Measurements from ENCODE around the gene TMC7.
A peak's percentile ranks its signal among the peaks of the same experiment; 100 is the strongest.

TMC7 gene

DNA sequence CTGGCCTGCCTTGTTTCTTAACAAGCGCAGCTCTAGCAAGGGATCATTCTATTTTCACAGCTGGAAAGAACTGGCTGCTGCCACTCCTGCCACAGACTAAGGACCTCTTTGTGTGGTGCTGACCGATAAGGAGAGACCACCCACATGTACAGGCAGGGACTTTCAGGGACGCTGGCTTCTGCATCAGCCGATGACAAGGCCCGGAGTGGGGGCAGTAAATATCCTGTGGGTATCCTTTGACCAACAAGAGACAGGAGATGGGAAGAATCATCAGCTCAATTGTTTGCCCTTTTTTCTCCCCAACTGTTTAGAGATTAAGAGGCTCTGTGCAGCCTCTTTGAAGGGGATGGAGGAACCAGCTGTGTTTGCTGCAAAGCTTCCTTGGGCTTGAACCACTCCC is 120.9 kb downstream of the TMC7 start (continued):
- TF ChIP-seq, protein P1, sequence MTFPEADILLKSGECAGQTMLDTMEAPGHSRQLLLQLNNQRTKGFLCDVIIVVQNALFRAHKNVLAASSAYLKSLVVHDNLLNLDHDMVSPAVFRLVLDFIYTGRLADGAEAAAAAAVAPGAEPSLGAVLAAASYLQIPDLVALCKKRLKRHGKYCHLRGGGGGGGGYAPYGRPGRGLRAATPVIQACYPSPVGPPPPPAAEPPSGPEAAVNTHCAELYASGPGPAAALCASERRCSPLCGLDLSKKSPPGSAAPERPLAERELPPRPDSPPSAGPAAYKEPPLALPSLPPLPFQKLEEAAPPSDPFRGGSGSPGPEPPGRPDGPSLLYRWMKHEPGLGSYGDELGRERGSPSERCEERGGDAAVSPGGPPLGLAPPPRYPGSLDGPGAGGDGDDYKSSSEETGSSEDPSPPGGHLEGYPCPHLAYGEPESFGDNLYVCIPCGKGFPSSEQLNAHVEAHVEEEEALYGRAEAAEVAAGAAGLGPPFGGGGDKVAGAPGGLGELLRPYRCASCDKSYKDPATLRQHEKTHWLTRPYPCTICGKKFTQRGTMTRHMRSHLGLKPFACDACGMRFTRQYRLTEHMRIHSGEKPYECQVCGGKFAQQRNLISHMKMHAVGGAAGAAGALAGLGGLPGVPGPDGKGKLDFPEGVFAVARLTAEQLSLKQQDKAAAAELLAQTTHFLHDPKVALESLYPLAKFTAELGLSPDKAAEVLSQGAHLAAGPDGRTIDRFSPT (tag by site-specific recombination; IDR thresholded peaks at IDR 0.05) = no peak
- TF ChIP-seq, protein P2, sequence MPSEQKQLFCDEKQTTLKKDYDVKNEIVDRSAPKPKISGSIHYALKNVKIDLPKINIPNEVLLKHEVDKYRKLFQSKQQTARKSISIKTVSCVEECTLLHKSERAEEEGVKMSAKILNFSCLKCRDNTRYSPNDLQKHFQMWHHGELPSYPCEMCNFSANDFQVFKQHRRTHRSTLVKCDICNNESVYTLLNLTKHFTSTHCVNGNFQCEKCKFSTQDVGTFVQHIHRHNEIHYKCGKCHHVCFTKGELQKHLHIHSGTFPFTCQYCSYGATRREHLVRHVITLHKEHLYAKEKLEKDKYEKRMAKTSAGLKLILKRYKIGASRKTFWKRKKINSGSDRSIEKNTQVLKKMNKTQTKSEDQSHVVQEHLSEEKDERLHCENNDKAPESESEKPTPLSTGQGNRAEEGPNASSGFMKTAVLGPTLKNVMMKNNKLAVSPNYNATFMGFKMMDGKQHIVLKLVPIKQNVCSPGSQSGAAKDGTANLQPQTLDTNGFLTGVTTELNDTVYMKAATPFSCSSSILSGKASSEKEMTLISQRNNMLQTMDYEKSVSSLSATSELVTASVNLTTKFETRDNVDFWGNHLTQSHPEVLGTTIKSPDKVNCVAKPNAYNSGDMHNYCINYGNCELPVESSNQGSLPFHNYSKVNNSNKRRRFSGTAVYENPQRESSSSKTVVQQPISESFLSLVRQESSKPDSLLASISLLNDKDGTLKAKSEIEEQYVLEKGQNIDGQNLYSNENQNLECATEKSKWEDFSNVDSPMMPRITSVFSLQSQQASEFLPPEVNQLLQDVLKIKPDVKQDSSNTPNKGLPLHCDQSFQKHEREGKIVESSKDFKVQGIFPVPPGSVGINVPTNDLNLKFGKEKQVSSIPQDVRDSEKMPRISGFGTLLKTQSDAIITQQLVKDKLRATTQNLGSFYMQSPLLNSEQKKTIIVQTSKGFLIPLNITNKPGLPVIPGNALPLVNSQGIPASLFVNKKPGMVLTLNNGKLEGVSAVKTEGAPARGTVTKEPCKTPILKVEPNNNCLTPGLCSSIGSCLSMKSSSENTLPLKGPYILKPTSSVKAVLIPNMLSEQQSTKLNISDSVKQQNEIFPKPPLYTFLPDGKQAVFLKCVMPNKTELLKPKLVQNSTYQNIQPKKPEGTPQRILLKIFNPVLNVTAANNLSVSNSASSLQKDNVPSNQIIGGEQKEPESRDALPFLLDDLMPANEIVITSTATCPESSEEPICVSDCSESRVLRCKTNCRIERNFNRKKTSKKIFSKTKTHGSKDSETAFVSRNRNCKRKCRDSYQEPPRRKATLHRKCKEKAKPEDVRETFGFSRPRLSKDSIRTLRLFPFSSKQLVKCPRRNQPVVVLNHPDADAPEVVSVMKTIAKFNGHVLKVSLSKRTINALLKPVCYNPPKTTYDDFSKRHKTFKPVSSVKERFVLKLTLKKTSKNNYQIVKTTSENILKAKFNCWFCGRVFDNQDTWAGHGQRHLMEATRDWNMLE (tag by site-specific recombination; conservative IDR thresholded peaks at IDR 0.05; ENCODE audit: low read depth) = no peak
- TF ChIP-seq, protein P3, sequence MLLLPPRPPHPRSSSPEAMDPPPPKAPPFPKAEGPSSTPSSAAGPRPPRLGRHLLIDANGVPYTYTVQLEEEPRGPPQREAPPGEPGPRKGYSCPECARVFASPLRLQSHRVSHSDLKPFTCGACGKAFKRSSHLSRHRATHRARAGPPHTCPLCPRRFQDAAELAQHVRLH (tag by site-specific recombination; IDR thresholded peaks at IDR 0.05) = no peak
- no peak for TF ChIP-seq ZNF529 (tag by site-specific recombination; IDR thresholded peaks at IDR 0.05; ENCODE audit: insufficient replicate concordance)

DNA sequence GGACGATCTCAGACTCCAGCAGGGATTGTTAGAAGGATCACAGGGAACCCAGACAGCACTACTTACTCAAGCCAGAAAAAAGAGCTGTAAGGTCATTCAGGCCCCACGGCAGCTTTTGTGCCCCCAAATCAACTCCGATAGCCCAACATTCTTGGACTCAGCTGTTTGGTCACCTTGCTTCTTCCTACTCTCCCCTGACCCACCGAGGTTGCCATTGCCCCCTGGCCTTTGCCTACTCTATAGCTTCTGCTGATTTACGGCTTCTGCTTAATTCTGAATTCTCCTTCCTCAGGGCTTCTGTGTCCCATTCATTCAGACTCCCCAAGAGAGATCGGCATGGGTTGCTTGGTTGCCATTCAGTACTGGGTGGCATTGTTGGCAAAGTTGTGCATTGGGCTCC is 121.4 kb downstream of the TMC7 start:
- Histone ChIP-seq H3K36me3 (ENCODE audit: control insufficient read depth in 2 of 2, insufficient read depth in 1 of 2, low read length in 2 of 2) (no peaks in the 10 kb centered on the region), H3K27ac (ENCODE audit: extremely low read depth, low read depth, low read length) (no peak overlapping the region), H3K4me3 (ENCODE audit: low read depth, low read length) (no peak overlapping the region), H3K4me1 (ENCODE audit: control insufficient read depth, insufficient read depth, low read length) (peaks cover 4% of the 10 kb centered on the region; the same call in 1 of the 2 replicates), H3K9me3 (ENCODE audit: control insufficient read depth, insufficient read depth, low read depth, low read length) (no peaks in the 10 kb centered on the region)
- CTCF ChIA-PET = interaction anchor here (0.5 to 0.8 kb wide), 2 partner anchors 9 to 122 kb away, joined by 3 read pairs; partner anchors contain the start of genes ITPRIPL2 and TMC7
- TF ChIP-seq ZIC2 (tag by site-specific recombination; IDR thresholded peaks at IDR 0.05) (no peak), ZNF585B (tag by site-specific recombination; IDR thresholded peaks at IDR 0.05) (no peak), ZBTB17 (tag by site-specific recombination; IDR thresholded peaks at IDR 0.05) (0 out of 2 replicates have a peak, but pooled peaks have one; percentile 39)
- POLR2A ChIA-PET = no interaction called here

DNA sequence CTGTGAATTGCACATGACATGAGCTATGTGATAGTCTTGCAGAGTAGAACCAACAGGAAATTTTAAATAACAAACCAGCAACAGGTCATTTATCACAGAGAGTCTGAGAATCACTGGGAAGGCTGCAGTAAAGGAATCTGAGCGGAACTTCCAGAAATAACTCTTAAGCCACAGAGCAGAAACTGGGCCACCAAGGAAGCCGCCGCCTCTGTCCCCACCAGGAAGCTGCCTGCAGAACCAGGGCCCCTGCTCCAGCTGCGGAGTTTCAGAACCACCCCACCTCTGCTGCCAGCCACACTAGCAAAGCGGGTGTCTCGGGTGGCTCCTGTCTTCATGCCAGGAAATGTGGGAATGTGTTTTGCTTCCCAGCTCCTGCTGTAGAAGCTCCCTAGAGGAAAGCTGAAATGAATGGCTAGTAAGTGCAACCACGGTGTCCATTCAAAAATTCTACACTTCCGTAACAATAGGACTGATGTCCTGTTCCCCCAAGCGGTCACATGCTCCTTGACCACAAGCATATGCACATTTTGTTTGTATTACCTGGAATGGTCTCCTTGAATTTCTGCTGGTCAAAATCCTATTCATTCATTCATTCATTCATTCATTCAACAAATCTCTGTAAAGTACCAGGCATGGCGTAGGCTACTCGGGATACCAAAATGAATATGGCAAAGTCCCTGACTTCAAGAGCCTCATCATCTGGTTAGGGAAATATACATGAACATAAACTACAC is 122.3 kb downstream of the TMC7 start:
- no peaks in the 10 kb centered on the region for H3K36me3 ChIP-seq (ENCODE audit: control insufficient read depth in 2 of 2, insufficient read depth in 1 of 2, low read length in 2 of 2)
- TF ChIP-seq ZBTB6 (tag by site-specific recombination; IDR thresholded peaks at IDR 0.05) (no peak), SCRT2 (tag by site-specific recombination; IDR thresholded peaks at IDR 0.05) (peak; percentile 64), ZNF280D (tag by site-specific recombination; IDR thresholded peaks at IDR 0.05) (no peak), ZNF24 (tag by site-specific recombination; IDR thresholded peaks at IDR 0.05) (peak; percentile 84)
- H3K4me1 ChIP-seq (ENCODE audit: control insufficient read depth, insufficient read depth, low read length) = peaks cover 4% of the 10 kb centered on the region; the same call in 1 of the 2 replicates
- H3K9me3 ChIP-seq (ENCODE audit: control insufficient read depth, insufficient read depth, low read depth, low read length) = no peaks in the 10 kb centered on the region
- POLR2A ChIA-PET = no interaction called here
- no peak overlapping the region for H3K27ac ChIP-seq (ENCODE audit: extremely low read depth, low read depth, low read length)
- H3K4me3 ChIP-seq (ENCODE audit: low read depth, low read length) = no peak overlapping the region
- CTCF ChIA-PET = no interaction called here

Measured in HEK293 (cell line).